Kidney tubule cell (primary cell): Measurements from ENCODE around the gene ALLC.
"Not testable (repeated sequence)": the region's sequence is repeated elsewhere in the genome, so short reads cannot be mapped to it uniquely, and the experiment has no call there.

Source experiments
- DNase-seq: peaks from one replicate; pipeline ENCODE4 v3.0.0-alpha.2; 2018; ENCODE audit warnings: low spot score

The ALLC gene

GRCh38 chr2:3626118-3626811 lies 31.7 kb upstream of the ALLC start:
- DNase-seq: no peak

- DNase-seq: no peak
Measured at GRCh38 chr2:3626812-3627499, 31.0 kb upstream of the ALLC start.

GRCh38 chr2:3627500-3628100 lies 30.4 kb upstream of the ALLC start:
- no peak for DNase-seq

DNA sequence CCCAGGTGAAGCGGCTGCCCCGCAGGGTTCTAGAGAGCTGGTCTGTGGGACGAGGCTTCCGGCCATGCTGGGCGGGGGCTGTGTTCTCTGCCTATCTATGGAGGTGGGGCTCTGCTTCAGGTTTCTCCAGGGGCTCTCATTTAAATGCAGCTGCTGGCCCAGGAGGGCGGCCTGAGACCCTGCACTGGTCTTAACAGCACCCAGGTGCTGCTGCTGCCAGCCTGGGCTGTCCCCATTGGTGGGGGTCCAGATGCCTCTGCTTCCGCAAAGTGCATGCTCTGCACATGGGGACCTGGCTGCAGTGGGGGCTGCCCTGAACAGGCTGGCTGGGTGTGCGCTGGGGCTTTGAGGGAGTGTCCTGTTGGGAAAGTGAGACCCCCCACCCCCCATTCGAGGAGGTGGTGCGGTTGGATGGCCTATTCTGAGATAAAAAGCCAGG lies 29.7 kb upstream of the ALLC start:
- DNase-seq: no peak

DNA sequence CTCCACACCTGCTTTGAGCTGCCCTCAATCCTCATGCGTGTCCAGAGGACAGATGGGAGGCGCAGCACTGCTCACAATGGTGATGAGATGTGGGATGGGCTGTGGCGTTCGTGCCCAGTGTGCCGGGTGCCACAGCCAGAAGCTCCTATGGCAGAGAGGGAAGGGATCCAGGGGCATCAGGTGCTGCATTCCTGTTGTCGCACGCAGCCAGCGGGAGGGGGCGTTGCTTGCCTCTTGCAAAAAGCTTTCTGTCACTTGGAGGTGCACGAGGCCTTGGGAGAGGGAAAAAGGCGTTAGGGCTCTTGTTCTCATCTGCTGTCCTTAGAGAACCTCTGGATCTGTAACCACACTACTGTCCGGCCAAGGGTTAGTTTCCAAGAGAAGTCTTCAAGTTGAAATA lies 29.2 kb upstream of the ALLC start:
- DNase-seq: no peak

GRCh38 chr2:3630631-3631030 lies 27.4 kb upstream of the ALLC start:
- DNase-seq: no peak

GRCh38 chr2:3631161-3631850 lies 26.7 kb upstream of the ALLC start:
- DNase-seq: no peak

GRCh38 chr2:3631851-3632659 lies 25.9 kb upstream of the ALLC start:
- DNase-seq: no peak

- DNase-seq: no peak
Measured at GRCh38 chr2:3633089-3633981, 24.7 kb upstream of the ALLC start.

- no peak for DNase-seq
Measured at GRCh38 chr2:3633982-3634595, 23.9 kb upstream of the ALLC start.

GRCh38 chr2:3634596-3635121 lies 23.3 kb upstream of the ALLC start:
- no peak for DNase-seq

DNA sequence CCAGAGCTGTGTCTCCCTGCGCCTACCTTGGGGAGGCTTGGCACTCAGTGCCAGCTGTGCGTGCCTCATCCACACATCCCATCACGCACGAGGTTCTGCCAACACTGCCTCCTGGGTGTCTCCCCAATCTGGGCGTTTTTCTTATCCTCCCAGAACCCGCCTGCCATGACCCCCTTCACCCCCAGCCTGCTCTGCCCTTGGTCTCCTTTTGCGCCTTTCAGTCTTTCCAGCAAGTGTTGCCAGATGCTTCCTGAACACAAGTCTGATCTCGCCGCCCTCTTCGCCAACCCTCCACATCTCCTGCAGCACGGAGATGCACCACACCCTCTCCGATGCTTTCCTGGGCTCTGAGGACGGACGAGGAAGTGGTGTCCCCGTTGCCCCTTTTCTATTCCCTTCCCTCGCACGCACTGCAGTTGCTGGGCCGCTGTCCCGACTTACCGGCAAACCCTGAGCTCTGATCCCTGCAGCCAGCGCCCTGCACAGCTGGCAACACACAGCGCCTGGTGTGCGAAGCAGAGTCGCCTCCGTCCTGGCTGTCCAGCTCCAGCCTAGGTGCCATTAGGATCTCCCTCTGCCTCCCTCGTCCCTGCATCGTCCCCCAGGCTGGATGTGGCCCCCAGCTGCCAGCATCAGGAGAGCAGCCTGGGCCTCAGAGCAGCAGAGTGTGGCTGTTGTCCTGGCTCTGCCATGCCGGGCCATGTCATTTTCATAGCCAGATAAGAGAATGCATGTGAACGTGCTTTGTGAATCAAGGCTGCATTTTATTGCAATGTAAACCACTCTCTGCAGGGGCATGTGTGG lies 22.6 kb upstream of the ALLC start:
- no peak for DNase-seq

GRCh38 chr2:3635975-3636327 lies 22.0 kb upstream of the ALLC start:
- not testable (repeated sequence) for DNase-seq

GRCh38 chr2:3636586-3637310 lies 21.3 kb upstream of the ALLC start:
- DNase-seq: no peak

- no peak for DNase-seq
Measured at GRCh38 chr2:3637311-3637675, 20.7 kb upstream of the ALLC start.

- no peak for DNase-seq
Measured at GRCh38 chr2:3637692-3638455, 20.1 kb upstream of the ALLC start.

DNA sequence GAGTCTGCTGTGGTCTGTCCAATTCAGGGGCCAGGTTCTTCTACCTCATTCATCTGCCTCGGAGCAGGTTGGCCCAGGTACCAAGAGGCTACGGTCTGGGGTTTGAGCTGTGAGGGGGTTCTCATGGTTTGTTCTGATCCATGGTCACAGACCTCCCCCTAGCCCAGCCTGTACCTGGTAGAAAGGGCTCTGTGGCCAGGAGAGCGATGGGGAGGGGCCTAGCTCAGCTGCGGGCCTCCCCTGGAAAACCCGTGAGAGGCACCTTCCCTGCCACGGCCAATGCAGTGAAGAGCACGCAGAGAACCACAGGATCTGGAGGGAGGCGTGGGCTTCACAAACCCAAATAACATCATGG lies 19.6 kb upstream of the ALLC start:
- DNase-seq: no peak

- no peak for DNase-seq
Measured at GRCh38 chr2:3639015-3639630, 18.9 kb upstream of the ALLC start.
